Stimulated activated CD4-positive, alpha-beta T cell treated with anti-CD3 and anti-CD28 coated beads, Interleukin-12 subunit alpha, Interleukin-12 subunit beta, amount 100 ng/mL, for 24 hours (primary cell): ENCODE results near the gene WNK1.
A peak's percentile ranks its signal among the peaks of the same experiment; 100 is the strongest.
"Not testable (repeated sequence)": the region's sequence is repeated elsewhere in the genome, so short reads cannot be mapped to it uniquely, and the experiment has no call there.

ENCODE experiments used
- DNase-seq, 2 experiments: peaks; one replicate each; pipeline ENCODE4 v3.0.0-alpha.2; 2020; ENCODE audit warnings: low read depth in 2 of 2

Gene WNK1

GRCh38 chr12:911191-911826 is 158.9 kb downstream of the WNK1 start:
- DNase-seq = no peak

DNA sequence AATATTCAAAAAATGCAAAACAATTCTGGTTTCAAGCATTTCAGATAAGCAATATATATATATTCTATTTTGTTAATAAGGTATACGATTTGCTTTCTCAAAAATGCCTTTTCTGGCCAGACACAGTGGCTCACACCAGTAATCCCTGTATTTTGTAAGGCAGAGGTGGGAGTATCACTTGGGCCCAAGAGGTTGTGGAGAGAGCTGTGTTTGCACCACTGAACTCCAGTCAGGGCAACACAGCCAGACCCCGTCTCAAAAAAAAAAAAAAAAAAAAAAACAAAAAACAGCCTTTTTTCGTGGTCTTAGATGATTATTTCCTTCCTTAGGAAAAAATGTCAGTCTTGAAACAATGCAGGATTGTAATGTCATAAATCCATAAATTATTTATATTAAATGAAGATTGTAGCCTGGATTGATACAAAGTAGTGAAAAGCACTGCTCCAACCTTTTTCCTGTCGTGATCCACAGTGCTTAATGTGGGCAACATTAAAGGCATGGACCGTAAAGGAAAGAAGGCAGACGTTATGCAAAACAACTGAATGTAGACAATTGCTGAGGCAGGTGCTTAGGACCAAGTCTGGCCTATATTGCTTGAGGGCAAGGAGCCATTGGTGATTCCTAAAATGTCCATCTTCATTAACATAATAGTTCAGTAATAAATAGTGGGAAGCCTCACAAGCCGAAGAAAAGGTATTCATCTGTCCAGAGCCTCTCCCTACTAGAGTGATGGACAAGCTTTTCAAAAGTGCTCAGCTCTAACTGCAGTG is 160.3 kb downstream of the WNK1 start:
- no peak for DNase-seq

GRCh38 chr12:913919-914698 is 161.7 kb downstream of the WNK1 start:
- DNase-seq = no peak

DNA sequence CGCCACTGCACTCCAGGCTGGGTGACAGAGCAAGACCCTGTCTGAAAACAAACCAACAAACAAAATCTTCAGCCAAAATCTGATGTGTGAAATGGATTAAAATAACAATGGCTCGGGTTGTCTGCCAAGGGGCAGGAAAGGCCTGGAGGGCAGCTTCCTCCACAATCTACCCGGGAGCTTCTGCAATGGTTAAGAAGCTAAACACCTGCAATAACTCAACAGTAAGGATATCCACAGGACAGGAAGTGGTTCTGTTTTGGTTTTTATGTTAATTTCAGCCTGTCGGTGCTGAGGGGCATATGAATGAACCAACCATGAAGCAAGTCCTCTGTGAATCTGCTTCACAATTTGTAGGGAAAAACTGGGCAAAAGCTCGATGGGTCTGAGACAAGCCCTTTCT is 162.7 kb downstream of the WNK1 start:
- no peak for DNase-seq

GRCh38 chr12:916240-916639 is 163.9 kb downstream of the WNK1 start:
- no peak for DNase-seq

DNA sequence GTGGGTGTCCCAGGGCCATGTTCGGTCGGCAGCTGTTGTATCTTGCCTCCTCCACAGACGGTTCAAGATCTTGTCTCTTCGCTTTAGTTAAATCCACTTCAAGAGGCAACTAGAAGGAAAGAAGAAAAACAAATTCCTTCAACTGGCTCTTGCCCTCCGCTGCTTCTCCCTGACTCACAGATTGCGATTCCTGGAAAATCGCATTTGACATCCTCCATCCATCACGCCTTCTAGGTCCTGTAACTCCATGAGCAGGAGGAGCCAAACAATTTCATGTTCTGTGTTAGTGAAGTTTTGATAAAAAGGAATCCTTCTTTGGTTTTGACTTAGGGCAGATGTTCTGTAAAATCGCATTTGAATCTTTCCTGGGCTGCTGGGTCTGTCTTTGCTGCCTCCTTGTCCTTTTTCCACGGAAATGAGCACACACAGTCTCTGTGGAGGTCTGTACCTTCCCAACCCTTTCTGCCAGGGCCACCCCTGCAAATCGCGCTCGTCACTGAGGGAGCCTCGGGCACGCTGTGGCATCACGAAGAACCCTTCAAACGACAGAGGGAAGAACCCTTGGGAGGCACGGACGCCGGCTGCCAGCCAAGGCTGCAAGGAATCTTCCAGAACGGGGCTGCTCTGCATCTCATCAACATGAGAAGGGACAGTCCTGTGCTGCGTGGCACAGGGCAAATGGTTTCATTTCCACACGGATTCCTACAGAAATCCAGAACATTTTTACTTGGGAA is 164.5 kb downstream of the WNK1 start:
- DNase-seq = no peak

GRCh38 chr12:920676-921075 is 168.3 kb downstream of the WNK1 start:
- DNase-seq = no peak

GRCh38 chr12:922285-922684 is 169.9 kb downstream of the WNK1 start:
- DNase-seq = no peak

- no peak for DNase-seq
Observed at GRCh38 chr12:926641-927040, 174.3 kb downstream of the WNK1 start.

- DNase-seq = no peak
Observed at GRCh38 chr12:931060-931459, 178.7 kb downstream of the WNK1 start.

GRCh38 chr12:931591-931990 is 179.2 kb downstream of the WNK1 start:
- no peak for DNase-seq

GRCh38 chr12:935891-936290 is 183.5 kb downstream of the WNK1 start:
- DNase-seq = not testable (repeated sequence)

DNA sequence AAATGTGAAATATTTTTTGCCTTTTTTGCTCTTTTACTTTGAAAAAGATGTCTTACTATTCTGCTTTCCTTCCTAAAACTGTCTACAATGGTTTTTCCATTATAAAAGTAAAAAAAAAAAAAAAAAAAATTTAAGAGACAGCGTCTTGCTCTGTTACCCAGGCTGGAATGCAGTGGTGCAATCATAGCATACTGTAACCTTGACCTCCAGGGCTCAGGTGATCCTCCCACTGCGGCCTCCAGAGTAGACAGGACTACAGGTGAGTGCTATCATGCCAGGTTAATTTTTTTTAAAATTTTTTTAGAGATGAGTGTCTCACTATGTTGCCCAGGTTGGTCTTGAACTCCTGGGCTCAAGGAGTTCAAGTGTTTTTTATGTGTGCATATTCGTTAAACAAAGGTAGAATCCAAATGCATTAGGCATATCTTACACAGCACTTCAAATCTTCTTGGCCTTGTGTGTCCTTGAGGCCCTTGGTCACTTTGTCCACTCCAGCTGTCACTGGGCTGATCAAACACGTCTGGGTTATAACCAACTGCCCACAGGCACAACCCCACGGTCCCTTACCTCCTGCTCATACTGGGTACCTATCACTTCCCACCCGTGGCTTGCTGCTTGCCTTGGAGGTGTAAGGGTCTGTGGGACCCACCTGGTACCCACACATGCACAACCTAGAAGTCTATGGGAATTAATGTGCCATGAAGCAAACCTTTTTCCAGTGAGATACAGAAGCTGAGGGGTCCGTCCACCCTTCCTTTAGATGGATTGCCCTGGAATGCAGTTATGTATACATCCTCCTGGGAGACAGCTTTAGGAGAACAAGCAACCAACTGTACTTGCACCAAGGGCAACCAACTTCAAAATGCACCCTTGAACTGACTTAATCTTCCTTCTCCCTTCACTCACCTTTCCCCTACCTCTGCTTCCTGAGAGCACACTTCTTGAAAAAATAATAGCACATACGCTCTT is 184.3 kb downstream of the WNK1 start:
- DNase-seq = no peak

DNA sequence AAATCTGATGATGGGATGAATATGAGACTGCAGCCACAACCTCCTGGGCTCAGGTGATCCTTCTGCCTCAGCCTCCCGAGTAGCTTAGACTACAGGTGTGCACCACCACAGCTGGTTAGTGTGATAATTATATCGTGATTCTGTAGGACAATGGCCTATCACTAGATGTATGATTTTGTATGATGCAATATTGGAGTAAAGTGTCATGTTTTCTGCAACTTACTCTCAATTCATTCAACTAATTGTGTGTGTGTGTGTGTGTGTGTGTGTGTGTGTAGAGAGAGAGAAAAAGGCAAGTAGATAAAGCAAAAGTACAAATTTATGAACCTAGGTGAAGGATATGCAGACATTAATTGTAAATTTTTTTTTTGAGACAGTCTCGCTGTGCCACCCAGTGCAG is 186.4 kb downstream of the WNK1 start:
- no peak for DNase-seq

DNA sequence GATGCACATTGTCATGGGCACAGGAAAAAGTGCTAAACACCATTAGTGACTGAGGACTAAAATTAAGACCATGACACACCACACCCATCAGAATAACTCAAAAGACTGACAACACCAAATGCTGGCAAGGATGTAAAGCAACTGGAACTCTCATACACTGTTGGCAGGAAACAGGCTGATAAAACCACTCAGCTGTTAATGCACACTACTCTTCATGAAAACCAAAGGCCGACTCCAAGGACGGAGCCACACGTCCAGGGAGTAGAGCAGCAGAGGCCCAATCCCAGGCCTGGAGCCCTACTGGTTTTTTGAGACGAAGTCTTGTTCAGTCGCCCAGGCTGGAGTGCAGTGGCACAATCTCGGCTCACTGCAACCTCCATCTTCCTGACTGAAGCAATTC is 190.7 kb downstream of the WNK1 start:
- DNase-seq = no peak

DNA sequence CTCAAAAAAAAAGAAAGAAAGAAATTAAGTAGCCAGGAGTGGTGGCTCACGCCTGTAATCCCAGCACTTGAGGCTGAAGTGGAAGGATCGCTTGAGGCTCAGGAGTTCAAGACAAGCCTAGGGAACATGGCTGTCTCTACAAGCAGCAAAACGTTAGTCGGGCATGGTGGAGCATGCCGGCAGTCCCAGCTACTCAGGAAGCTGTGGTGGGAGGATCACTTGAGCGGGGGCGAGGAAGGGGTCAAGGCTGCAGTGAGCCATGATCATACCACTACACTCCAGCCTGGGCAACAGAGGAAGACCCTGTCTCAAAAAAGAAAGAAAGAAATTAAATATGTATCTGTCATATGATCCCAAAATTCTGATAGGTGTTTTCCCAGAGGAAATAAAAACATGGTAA is 191.8 kb downstream of the WNK1 start:
- no peak for DNase-seq

- DNase-seq = no peak
Observed at GRCh38 chr12:946212-946611, 193.8 kb downstream of the WNK1 start.

DNA sequence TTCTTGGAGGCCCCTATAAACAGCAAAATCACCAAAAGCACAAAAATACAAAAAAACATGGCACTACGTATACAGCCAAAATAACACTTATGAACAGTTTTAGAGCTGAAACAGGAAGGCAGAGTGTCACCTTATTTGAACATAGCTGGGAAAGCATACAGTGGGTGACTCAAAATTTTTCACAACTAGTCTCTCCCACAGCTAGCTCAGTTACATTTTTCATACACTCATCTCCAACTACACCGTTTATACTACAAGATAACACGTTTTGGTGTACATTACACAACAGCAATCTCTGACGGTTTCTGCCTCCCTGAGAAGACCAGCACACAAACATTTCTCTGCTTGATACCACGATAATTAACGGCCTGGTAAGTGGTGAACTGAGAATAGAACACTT is 194.3 kb downstream of the WNK1 start:
- no peak for DNase-seq

DNA sequence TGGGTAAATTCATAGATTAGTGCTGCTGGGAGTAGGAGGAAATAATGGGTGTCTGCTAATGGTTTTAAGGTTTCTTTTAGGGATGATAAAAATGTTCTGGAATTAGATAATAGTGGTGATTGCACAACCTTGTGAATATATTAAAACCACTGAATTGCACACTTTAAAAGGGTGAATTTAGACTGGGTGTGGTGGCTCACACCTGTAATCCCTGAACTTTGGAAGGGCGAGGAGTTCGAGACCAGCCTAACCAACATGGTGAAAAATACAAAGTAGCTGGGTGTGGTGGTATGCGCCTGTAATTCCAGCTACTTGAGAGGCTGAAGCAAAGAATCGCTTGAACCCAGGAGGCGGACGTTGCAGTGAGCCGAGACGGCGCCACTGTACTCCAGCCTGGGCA is 195.9 kb downstream of the WNK1 start:
- DNase-seq = no peak

DNA sequence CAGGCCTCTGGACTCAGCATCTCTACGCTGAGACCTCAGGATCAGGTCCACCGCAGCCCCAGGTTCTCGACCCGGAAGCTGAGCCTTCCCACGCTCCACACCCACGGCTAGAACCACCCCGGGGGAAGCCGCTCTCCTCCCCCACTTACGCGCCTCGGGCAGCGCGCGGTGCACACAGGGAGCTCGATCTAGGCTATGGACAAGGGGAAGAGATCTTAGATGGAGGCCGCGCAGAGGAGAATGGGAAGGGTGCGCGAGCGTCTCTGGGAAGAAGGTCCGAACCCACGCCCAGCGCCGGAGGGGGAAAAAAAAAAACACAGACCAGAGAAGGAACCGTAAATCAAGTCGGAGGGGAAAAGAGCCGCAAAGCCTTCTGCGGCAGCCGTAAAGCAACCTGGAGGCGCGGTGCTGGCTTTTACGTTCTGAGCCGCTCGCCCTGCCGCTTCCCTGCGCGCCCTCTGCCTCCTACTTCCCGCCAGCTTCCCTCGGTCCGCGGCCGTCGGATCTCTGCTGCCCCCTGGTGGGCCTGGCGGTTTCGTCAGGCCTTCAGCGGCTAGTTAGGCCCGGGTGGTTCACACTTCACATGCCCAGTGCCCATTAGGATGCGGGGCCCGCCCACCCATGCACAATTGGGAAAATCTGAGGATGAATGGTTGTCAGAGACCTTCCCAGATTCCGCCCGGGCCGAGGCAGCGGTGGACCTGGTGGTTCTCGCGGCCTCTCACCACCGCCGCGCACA is 197.2 kb downstream of the WNK1 start, which contains the start of gene RAD52:
TSS of gene RAD52 (minus strand) at position 242 of the 739 bp plus-strand sequence. CDS start 16,636 bp downstream, outside the sequence.
- DNase-seq = peak; percentile 96 to 98
